ENCODE results near the gene MAP1B. TPM values are rescaled to one million over a fixed set of nuclear protein-coding genes. Genes with fewer than 3 reads are reported as not detected.
A peak's percentile ranks its signal among the peaks of the same experiment; 100 is the strongest.

MAP1B gene
- total RNA-seq, 1 donor from 2014 or later: 218 TPM

DNA sequence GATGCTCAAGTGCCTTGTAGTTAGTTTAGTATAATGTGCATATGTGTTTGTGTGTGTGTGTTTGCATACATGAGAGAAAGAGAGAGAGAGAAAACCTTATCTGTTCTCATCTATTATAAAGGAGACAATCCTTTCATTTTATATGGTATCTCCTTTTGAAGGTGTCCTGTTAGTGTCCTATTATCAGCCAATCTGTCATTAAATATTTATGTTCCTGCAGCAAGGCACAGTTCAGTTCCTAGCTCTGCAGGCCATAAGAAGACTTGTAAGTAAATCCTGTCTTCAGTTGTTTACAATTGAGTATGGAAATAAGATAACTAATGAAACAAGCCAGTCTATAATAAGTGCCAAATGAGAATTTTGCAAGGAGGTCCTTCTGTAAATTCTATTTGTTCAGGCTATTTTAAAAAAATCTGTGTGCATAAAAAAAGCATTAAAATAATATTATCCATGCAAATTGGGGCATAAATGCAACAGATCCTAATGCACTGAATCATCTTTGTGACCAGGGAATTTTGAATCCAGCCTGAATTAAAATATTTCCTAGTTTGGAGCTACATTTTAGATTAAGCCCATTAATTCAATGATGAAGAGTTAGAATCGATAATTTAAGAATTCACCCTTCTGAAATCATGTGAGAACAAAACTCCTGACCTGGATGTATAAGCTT lies 18.1 kb downstream of the MAP1B start:
- ATAC-seq: no peak
- DNase-seq (ENCODE audit: low spot score): no peak
- intact Hi-C loops (cut with DNase I): no loop called here

DNA sequence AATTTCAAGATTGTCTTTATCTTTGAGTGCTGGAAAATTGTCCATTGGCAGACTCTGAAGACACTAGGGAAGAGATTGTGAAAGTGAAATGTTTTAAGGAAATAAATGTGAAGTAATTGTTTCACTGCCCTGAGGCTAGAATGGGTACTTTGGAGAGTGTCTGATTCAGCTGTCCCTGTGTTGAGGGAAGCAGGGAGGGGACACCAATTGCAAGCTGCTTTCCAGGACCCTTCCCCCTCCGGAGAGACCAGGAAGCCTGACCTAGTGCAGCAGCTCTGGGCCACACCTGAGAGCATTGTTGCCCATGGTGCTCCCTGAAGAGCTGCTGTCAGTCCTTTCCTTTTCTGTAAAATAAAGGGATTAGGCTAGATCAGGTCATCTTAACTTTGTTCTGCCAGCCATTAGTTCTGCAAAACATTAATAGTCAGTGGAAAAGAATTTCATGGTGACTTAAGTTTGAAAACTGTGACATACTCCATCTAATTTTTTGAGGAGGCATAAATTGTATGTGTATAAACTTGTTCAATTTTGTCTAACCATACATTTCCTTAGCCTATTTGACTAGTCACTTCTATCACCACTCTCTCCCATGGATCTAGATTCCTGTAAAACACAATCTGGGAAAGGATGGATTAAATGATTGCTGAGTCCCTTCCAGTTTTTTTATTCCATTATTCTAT lies 18.8 kb downstream of the MAP1B start:
- ATAC-seq: peak; percentile 67
- intact Hi-C loops (cut with DNase I): no loop called here
- DNase-seq (ENCODE audit: low spot score): no peak

DNA sequence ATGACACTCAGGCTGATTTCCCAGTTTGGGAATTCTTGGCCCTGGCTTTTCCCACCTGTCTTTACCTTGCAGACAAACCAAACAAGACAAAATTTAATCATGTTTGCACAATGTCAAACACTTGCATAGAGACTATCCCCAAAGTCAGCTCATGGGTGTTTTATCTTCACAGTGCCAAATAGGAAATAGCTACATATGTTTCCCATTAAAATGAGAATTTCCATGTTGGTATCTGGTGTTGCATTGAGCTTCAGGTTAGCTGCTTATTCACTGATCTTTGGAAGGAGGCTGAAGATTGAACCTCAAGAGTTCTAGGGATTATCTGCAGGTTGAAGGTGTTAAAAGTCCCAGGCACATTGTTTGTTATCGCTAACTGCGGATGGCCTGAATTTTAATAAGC lies 19.5 kb downstream of the MAP1B start:
- ATAC-seq (no peak), DNase-seq (ENCODE audit: low spot score) (no peak)
- intact Hi-C loops (cut with DNase I): no loop called here

DNA sequence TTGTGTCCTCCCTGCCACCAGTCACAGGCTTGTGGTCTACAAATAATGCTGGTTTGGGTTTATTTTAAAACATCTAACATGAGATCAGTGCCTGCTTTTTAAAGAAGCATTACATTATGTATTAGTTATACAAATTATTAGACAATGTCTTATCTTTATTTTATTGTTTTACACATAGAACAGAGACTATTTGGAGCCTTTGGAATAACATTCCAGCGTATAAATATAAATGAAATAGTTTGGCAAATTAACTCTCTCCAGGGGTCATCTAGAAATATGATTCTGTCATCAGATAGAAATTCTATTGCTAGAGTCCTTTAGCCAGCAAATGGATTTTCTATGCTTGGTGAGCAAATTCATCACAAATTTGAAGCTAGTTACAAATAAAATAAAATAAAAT lies 22.4 kb downstream of the MAP1B start:
- ATAC-seq (no peak), DNase-seq (ENCODE audit: low spot score) (no peak)
- intact Hi-C loops (cut with DNase I): no loop called here

DNA sequence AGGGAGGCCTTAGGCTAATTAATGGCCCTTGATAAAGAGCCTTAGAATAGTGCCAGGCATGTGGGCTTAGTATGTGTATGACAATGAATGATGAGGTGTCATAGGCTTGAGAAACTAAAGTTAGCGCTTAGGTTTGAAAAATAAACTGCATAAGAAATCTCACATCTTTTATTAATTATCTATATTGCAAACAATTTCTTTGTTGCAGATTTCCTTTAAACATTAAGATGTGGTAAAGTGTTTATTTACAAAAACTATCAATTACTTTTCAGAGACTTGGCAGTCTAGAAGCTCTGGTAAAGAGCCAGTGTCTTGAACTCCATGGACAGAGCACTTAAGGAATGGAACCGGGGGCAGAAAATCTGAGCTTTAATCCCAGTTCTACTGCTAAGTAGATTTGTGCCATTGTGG lies 23.1 kb downstream of the MAP1B start:
- intact Hi-C loops (cut with DNase I): no loop called here
- no peak for ATAC-seq

DNA sequence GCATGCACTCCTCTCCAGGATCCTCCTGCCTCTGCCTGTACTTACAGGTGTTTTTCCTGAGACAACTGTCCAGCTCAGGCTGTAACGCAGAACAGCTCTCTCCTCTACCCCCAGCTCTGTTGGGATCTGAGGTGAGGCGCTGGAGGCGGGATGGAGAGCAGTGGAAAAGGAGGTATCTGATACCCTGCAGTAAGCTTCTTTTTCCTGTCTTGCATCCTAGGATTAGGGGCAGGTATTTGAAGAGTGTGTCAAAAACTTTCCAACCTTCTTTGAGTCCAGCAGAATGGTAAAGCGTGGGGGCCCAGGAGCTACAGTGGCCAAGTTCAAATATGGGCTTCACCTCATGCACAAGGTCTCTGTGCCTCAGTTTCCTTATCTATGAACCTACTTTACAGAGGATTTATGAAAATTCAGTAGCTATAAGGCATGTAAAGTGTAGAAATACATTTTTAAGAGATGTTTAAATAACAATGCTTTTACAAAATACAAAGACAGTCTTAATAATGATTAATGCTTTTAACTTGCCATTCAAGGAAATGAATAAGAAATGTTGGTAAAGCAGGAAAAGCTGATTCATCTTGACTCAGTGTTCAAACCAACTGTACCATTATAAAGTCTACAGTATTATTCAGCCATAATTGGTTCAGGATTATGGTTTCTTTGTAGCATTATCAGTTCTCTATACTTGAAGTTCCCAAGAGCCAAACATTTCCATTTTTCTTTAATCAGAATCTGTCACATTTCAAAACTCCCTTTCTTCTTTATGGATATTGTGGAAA lies 26.1 kb downstream of the MAP1B start:
- ATAC-seq: no peak
- no peak for DNase-seq (ENCODE audit: low spot score)
- intact Hi-C loops (cut with DNase I): no loop called here

More for the DNA sequence above, 23.1 kb downstream of the MAP1B start:
- no peak for DNase-seq (ENCODE audit: low spot score)

DNA sequence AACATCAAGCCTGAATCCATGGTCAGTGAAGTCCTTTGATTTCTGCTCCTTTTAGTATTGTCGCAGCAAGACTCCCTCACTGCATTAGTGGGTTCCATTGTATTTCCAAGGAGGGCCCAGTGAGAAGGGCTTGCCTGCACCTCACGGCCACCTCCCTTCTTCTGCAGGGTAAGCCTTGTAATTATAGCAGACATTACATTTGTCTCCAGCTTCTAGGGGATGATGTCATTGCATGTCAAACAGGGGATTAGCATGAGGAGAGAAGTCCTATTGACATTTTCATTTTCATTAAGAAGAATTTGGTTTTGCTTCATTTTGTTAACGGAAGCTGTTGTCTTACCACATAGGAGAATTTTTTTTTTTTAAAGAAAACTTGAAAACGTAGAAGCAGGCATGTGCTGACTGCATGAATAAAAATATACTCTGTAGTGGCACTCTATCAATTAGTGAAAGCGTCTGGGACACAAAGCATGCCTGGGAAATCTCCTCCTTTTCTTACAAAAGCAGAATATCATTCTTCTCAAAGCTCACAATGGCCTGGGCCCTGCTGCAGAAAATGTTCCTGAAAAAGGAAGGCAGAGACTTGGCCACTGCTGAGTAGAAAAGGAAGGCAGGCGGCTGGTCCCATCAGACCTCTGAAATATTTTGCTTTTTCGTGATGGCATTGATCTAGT lies 27.1 kb downstream of the MAP1B start:
- intact Hi-C loops (cut with DNase I): no loop called here
- no peak for ATAC-seq

DNA sequence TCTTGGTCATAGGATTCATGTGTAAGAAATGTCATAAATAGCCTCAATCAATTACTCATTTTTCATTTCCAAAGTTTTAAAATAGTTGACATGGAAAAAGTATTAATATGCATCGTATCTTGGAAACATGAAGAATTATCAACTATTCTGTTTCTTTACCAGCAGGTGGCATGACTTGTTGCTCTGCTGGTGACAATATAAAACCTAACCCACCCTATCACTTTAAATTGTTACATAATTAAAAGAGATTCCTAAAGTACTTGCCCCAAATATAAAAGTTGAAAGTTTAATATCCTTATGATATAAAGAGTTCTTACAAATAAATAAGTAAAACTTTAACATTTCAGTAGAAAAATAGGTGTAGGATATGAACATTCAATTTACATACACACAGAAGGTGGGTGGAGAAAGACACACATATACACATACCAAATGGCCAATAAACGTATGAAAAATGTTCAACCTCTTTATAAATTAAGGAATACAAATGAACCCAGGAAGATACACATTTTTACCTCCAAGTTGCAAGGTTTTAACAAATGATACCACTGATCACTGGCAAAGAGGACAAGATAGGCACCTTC lies 30.6 kb downstream of the MAP1B start:
- ATAC-seq: no peak
- intact Hi-C loops (cut with DNase I): no loop called here
- DNase-seq (ENCODE audit: low spot score): no peak

More for the DNA sequence above, 27.1 kb downstream of the MAP1B start:
- no peak for DNase-seq (ENCODE audit: low spot score)

DNA sequence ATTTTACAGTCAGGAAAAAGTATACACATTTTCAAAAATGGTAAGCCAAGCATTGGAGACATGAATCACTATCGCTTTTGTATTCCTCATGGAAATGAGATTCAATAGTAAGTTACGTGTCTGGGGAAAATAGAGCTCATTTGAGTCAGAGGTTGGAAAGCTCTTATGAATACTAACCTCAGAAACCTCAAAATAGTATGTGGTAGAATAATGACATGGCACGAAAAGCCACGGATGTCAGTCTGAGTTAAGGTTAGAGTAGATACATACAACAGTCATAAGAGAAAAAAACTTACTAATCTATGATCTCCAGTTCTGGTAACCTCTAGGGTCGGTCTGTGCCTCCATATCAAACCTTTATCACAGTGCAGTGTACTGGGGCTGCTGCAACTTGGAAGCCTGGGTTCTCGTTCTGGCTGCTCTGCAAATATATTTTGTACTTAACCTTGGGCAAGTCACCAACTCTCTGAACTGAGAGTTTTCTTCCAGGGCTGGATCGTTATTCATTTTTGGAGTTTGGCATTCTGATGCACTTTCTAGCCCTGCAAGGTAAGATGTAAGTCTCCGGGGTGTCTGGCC lies 31.8 kb downstream of the MAP1B start:
- DNase-seq (ENCODE audit: low spot score) (no peak), ATAC-seq (no peak)
- intact Hi-C loops (cut with DNase I): no loop called here

DNA sequence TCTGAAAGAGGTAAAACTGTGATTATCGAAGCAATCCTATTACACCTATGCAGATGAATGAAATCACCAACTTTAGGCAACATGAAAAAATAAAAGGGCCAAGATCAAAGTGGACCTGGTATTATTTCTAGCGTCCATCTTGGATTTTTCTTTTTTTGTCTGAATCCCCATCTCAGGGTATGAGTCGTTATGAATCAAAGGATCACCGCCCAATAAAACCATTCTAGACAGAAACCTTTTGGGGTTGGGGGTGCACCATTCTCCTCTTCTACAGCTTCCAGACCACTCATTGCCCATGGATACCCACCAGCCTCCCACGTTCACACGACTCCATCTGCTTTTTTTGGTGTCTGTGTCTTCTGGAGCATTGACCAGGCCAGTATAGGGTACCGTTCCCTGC lies 33.4 kb downstream of the MAP1B start:
- ATAC-seq (no peak), DNase-seq (ENCODE audit: low spot score) (no peak)
- intact Hi-C loops (cut with DNase I): no loop called here

DNA sequence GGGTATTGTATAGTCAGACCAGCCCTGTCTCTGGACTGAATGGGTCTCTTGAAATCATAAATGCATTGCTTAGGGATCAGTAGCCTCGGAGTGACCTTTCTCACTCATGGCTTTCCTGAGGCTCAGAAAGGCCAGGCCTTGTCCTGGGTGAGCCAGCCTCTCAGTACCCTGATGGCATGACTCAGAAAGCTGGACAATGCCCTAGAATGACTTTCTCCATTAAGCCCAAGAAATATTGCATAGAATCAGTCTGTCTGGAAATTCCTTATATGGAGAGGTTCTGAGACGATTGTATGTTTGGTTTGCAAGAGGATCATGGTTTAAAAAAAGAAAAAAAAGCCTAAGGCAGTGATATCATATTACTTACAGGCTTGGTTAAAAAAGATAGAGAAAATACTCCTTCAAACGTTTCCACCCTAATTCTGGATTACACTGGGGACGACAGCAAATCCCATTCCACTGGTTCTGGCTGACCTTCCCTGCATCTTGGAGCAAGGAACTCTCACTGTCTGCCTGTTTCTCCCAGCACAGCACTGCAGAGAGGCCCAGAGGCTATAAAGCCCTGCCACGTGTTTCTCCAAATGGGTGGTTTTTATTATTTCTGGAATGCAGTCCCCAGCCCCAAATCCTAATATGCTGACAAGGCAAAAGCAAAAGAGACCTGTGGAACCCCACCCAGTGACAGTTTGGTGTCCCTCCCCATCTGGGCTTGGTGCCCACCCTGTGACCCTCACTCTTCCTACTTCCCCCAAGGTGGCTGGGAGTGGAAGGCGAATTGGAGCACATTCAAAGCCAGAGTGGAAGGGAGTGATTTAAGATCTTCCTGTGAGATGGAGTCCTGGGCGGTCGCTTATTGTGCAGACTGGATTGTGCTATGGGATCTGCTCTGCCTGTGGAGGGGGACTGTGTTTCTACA lies 34.4 kb downstream of the MAP1B start:
- intact Hi-C loops (cut with DNase I): no loop called here
- DNase-seq (ENCODE audit: low spot score): no peak
- peak; percentile 90 for ATAC-seq

DNA sequence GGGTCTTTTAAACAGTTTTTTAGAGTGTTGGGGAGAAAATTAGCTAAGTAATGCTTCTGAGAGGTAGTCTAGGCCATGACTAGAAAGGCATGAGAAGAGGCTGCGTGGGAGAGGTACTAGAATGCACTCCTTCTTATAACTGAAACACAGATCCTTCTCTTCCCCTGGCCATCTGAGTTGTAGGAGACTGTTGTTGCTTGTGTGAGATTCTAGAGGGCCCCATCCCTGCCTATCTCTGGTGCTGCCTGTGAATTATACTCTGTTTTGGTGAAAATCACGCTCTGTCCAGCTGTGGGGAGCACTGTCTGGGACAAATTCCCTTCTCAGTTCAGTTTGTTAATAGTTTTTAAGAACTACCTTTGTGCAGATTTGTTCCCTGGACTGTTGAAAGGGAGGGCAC lies 37.5 kb downstream of the MAP1B start:
- no peak for DNase-seq (ENCODE audit: low spot score)
- intact Hi-C loops (cut with DNase I): no loop called here

DNA sequence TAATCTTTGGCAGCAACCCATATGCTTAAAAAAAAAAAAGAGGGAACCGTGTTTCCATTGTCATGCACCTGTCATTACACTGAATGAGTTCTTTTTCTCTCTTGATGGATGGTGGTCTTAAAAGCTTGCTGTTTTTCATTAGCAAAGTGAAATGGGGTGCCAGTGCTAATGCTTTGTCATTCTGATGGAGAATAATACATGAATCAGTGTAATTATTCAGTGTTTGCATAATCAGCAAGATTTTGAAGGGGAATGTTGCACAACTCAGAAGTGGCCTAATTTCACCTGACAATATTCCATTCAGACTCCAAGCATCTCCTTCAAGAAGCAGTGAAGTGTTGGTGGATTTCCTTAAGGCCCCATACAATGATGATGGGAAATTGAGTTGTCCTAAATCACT lies 38.1 kb downstream of the MAP1B start:
- ATAC-seq (peak; percentile 57), DNase-seq (ENCODE audit: low spot score) (no peak)
- intact Hi-C loops (cut with DNase I): no loop called here

More for the DNA sequence above, 37.5 kb downstream of the MAP1B start:
- peak; percentile 52 for ATAC-seq

DNA sequence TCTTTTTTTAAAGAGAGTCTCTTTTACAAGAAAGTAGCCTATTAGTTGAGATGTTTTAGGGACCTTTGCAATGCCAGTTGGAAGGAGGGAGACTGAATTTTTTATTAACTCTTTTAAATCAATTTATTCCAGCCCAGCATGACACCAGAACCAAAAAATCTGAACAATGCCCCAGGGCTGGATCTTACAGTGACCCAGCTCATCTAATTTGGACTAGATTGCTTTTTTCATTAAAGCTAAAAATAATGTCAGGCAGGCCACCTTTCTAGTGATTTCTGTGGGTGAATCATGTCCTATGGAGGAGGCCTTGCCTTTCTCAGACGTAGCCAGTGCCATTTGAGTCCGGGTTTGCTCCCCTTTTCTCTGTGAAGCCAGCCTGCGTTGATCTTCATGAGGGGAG lies 38.8 kb downstream of the MAP1B start:
- no peak for ATAC-seq
- intact Hi-C loops (cut with DNase I): no loop called here
- no peak for DNase-seq (ENCODE audit: low spot score)

DNA sequence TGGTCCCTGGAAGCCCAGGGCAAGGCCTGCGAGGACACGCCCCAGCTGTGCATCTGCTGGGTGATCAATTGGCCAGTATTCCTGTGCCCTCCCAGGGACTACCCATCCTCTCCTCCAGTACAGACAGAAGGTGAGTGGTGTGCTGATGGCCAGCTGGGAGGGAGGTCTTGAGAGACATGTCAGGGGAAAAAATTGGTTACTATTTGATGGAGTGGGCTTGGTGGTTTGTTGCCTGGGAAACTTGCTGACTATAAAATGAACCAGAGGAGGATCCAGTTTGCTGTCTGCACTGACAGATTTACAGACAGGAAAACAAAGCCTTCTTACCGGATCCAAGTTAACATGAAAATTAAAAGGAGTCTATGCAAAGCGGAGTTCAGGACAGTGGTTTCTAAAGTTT lies 40.3 kb downstream of the MAP1B start:
- ATAC-seq (no peak), DNase-seq (ENCODE audit: low spot score) (no peak)
- intact Hi-C loops (cut with DNase I): no loop called here

DNA sequence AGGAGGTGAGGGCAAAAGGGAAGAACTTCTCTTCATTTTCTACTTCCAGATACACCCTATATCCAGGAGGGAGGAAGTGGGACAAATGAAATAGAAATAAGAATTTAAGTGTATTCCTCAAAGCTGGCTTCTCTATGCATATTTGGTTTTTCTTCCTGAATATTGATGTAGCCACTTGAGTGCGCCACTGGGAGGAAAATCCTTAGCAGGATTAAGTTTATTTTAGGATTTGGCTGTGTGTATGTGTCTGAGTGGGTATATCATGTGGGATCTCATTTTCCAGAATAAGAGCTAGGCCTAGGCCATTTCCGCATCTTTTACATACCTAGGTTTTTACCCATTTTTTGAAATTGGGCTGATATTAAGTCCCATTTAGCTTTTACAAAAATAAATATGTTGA lies 42.5 kb downstream of the MAP1B start:
- ATAC-seq: no peak
- no peak for DNase-seq (ENCODE audit: low spot score)
- intact Hi-C loops (cut with DNase I): no loop called here

DNA sequence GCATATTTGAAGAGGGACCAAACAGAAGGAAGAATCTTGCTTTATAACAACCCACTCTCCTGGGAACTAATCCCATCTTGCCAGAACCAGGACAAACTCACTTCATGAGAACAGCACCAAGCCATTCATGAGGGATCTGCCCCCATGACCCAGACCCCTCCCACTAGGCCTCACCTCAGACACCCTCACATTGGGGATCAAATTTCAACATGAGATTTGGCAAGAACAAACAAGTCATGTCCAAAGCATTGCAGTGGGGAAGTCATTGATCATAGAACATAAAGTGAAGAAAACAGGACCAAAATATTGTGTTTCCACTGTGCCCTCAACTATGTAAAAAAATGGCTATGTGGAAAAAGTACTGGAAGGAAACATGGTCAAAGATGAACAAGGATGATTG lies 43.9 kb downstream of the MAP1B start:
- ATAC-seq: peak; percentile 29
- intact Hi-C loops (cut with DNase I): no loop called here
- DNase-seq (ENCODE audit: low spot score): no peak

DNA sequence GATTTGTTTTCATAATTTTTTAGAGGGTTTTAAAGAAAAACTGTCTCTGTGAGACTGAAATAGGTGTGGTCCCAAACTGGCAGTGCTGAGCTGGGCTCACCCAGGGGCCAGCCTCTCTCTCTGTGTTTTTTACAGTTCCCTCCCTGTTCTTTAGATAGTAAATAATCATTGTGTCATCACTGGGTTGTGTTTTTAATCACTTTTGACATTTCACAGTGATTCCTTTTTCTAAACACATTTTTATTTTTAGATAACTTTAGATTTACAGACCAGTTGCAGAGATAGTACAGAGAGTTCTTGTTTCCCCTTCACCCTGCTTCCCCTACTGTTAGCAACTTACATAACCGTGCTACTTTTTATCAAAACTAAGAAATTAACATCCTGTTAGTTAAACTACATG lies 44.4 kb downstream of the MAP1B start:
- ATAC-seq (peak; percentile 48), DNase-seq (ENCODE audit: low spot score) (no peak)
- intact Hi-C loops (cut with DNase I): no loop called here
